ENCODE measurements around the gene RTN4. TPM values are rescaled to one million over a fixed set of nuclear protein-coding genes. Genes with fewer than 3 reads are reported as not detected.

The RTN4 gene
- total and polyA plus RNA-seq, 9 donors = 110 to 334 (median 200) TPM

DNA sequence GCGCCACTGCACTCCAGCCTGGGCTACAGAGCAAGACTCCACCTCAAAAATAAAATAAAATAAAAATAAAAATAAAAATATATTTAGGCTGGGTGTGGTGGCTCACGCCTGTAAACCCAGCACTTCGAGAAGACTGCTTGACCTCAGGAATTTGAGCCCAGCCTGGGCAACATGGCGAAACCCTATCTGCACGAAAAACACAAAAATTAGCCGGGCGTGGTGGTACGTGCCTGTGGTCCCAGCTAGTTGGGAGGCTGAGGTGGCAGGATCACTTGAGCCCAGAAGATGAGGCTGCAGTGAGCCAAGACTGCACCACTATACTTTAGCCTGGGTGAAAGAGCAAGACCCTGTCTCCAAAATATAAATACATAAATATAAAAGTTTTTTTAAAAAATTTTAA lies 6.4 kb downstream of the RTN4 start:
- no peak for DNase-seq
- intact Hi-C loops (cut with DNase I) = no loop called here
- no peaks in the 10 kb centered on the region for H3K36me3 ChIP-seq
- no peak overlapping the region for H3K27ac ChIP-seq
- H3K4me1 ChIP-seq (ENCODE audit: insufficient read depth) = peaks cover 12% of the 10 kb centered on the region
- H3K9me3 ChIP-seq = no peaks in the 10 kb centered on the region
- no peak overlapping the region for H3K4me3 ChIP-seq
- H3K27me3 ChIP-seq = no peaks in the 10 kb centered on the region
- WGBS, 3 donors = 92 to 94% (median 93%) methylated on average over 8 of the region's 8 CpGs
- TF ChIP-seq POLR2A (IDR thresholded peaks at IDR 0.05) = no peak
- no peak for TF ChIP-seq EP300 (IDR thresholded peaks at IDR 0.05)
- TF ChIP-seq, protein P1, sequence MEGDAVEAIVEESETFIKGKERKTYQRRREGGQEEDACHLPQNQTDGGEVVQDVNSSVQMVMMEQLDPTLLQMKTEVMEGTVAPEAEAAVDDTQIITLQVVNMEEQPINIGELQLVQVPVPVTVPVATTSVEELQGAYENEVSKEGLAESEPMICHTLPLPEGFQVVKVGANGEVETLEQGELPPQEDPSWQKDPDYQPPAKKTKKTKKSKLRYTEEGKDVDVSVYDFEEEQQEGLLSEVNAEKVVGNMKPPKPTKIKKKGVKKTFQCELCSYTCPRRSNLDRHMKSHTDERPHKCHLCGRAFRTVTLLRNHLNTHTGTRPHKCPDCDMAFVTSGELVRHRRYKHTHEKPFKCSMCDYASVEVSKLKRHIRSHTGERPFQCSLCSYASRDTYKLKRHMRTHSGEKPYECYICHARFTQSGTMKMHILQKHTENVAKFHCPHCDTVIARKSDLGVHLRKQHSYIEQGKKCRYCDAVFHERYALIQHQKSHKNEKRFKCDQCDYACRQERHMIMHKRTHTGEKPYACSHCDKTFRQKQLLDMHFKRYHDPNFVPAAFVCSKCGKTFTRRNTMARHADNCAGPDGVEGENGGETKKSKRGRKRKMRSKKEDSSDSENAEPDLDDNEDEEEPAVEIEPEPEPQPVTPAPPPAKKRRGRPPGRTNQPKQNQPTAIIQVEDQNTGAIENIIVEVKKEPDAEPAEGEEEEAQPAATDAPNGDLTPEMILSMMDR (IDR thresholded peaks at IDR 0.05) = no peak

DNA sequence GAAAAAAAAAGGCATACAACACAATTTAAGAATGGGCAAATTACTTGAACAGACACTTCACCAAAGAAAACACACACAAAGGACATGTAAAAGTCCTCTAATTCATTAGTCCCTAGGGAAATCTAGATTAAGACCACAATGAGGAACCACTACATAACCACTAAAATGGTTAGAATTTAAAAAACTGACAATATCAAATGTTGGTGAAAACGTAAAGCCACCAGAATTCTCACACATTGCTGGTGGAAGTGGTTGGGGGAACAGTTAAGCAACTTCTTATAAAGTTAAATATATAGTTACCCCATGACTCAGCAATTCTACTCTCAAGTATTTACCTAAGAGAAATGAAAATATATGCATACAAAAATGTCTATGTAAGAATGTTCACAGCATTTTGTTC lies 11.8 kb downstream of the RTN4 start:
- intact Hi-C loops (cut with DNase I) = no loop called here
- H3K4me1 ChIP-seq (ENCODE audit: insufficient read depth) = peaks cover 8% of the 10 kb centered on the region

DNA sequence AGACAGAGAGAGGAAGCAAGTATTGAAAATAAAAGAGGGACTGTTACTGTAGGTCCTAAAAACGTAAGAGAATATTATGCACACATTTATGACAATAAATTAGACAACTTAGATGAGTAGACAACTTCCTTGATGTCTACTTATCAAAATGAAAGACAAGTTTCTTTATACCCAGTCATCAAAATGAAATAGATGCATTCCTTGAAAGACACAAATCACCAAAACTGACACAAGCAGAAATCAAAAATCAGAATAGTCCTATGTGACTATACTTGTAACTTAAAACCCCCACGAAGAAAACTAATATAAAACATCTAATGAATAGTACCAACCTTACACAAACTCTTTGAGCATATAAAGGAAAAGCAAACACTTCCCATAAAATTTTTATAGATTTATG lies 14.5 kb downstream of the RTN4 start:
- H3K4me1 ChIP-seq (ENCODE audit: insufficient read depth) = peaks cover 13% of the 10 kb centered on the region
- intact Hi-C loops (cut with DNase I) = no loop called here

More for the DNA sequence above, 11.8 kb downstream of the RTN4 start:
- H3K27me3 ChIP-seq = no peaks in the 10 kb centered on the region
- H3K4me3 ChIP-seq = no peak overlapping the region
- no peaks in the 10 kb centered on the region for H3K9me3 ChIP-seq
- no peak for DNase-seq
- WGBS, 3 donors = 93 to 94% (median 93%) methylated on average over 1 of the region's 1 CpG
- TF ChIP-seq POLR2A (IDR thresholded peaks at IDR 0.05) = no peak
- no peak for TF ChIP-seq EP300 (IDR thresholded peaks at IDR 0.05)
- TF ChIP-seq, protein P1 (IDR thresholded peaks at IDR 0.05) = no peak
- no peak overlapping the region for H3K27ac ChIP-seq
- no peaks in the 10 kb centered on the region for H3K36me3 ChIP-seq

DNA sequence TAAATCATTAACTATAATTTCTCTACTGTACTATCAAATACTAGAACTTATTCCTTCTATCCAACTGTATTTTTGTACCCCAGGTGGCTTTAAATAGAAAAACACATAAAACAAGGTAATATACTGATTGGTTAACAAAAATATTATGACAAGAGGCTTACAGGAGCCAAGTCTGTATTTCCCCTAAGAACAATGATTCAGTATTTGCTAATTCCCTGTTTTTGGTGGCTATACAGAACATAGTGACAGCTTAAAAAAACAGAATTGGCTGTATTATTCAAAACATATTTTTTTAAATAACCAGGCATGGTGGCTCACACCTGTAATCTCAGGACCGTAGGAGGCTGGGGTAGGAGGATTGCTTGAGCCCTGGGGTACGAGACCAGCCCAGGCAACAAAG lies 16.3 kb downstream of the RTN4 start:
- intact Hi-C loops (cut with DNase I) = no loop called here
- no peak overlapping the region for H3K4me3 ChIP-seq
- peaks cover 11% of the 10 kb centered on the region for H3K4me1 ChIP-seq (ENCODE audit: insufficient read depth)
- no peaks in the 10 kb centered on the region for H3K36me3 ChIP-seq
- 88 to 95% (median 90%) methylated on average over 2 of the region's 2 CpGs for WGBS, 3 donors
- H3K9me3 ChIP-seq = no peaks in the 10 kb centered on the region
- DNase-seq = no peak
- no peak overlapping the region for H3K27ac ChIP-seq
- no peak for TF ChIP-seq EP300 (IDR thresholded peaks at IDR 0.05)
- no peak for TF ChIP-seq POLR2A (IDR thresholded peaks at IDR 0.05)
- TF ChIP-seq, protein P1 (IDR thresholded peaks at IDR 0.05) = no peak
- no peaks in the 10 kb centered on the region for H3K27me3 ChIP-seq

More for the DNA sequence above, 14.5 kb downstream of the RTN4 start:
- Histone ChIP-seq H3K4me3 (no peak overlapping the region), H3K27me3 (no peaks in the 10 kb centered on the region), H3K9me3 (no peaks in the 10 kb centered on the region), H3K36me3 (no peaks in the 10 kb centered on the region), H3K27ac (no peak overlapping the region)
- no peak for DNase-seq
- 88 to 94% (median 92%) methylated on average over 2 of the region's 2 CpGs for WGBS, 3 donors
- TF ChIP-seq, protein P1 (IDR thresholded peaks at IDR 0.05) = no peak
- no peak for TF ChIP-seq POLR2A (IDR thresholded peaks at IDR 0.05)
- no peak for TF ChIP-seq EP300 (IDR thresholded peaks at IDR 0.05)
